DMS53 treated with DMSO at 0.1 percent for 48 hours (cell line): ENCODE results near the gene C1QL2.

Experiments
- DNase-seq: peaks from one replicate; lab custom pipeline; 2025; ENCODE audit not compliant: unreplicated experiment; lab: John Stamatoyannopoulos, UW

C1QL2 gene

DNA sequence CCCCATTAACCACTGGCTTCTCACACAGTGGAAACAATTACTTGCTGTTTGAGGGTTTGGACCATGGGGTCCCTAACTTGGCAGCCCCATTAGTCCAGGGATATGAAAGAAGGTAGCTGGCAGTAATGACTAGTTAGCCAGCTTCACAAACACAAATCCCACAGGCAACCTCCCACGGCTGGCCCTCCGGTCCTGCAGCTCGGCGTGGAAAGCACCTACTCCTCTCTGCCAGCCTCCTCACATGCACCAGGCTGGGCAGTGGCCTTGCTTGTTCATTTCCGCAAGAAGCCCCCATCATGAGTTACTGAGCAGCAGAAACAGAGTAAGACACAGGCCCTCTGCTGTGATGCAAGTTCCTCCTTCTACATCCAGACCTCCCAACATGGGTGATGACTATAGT lies 13.7 kb downstream of the C1QL2 start:
- DNase-seq, result no peak

DNA sequence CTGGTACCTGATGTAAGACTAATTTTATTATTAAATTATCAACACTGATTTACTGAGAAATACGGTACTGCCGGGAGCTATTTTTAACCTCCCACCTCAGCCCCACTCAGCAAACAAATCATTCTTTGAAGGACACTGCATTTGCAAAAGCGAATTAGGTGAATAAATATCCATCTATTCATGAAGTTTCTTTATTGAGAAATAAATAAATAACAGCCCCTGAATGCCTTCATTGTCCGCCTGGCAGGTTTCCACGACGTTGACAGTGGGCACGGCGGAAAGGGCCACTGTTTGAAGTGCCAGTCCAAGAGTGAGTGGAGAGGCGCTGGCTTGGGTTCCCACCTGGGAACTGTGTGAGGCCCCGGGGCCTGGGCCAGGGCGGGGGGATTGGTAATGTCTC lies 15.7 kb downstream of the C1QL2 start:
- DNase-seq, result no peak

DNA sequence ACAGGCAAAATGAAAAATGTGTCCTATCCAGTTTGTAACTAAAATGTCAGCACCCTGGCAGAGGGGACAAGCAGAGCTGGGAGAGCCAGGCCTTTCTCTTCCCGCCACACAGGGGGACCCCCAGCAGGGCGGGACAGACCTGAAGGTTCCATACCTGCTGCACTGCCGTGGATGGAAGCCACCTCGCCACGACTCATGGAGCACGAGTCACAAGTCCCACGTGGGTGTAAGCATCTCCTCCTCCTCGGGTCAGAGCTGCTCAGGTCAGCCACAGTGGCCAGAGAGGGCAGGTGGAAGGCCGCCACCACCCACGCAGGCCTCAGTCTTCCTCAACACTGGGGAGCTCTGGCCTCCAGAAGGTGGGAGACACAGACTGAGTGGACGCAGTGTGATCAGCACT lies 21.0 kb downstream of the C1QL2 start:
- no peak for DNase-seq

DNA sequence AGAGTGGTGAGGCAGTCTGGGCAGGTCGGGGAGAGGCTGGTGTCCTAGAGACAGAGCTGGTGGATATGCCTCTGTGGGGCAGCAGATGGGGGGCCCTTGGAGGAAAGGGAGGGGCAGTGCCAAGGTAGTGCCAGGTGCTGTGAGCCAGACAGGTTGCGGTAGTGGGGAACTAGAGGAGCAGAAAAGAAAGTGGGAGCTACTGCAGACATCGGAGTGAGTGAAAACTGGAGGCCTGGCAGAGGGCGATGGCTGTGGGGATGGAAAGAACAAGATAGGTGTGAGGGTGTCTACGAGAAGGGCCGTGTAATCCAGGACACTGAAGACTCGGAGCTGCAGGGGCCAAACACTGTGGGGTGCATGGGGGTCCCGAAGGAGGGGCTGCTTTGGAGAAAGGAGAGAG lies 21.7 kb downstream of the C1QL2 start:
- DNase-seq, result no peak

DNA sequence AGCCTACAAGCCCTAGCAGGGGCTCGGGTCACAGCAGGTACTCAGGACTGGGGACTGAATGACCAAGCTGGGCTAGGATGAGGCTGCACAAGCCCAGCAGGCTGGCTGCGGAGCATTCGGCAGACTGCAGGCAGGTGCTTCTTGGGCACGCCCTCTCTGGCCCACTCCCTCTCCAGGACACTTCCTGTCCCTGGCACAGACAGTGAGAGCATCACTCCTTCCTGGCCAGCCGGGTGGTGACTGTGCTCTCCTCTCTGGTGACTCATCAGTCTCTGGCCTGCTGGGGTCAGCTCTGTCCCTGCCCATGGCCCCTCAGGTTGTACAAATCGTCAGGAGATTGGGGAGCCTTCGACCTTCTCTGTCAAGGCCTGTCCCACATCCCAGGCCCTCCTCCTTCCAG lies 22.5 kb downstream of the C1QL2 start:
- DNase-seq, result peak; percentile 29

DNA sequence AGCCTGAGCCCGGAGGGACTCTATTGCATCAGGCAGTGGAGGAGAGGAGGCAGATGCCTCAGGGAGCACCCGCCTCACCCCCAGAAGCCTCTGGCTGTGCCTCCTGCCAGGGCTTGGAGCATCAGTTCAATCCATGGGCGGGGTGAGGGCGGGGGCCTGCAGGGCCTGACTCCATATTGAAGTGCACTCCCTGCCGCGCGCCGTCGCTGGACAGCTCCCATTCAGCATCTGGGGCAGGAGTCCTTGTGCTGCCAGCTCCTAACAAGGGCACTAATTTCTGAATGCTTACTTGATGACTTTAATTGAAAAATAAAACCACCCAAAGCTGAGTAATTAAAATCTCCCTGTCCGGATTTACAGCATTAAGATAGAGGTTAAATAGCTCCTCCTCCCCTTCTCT lies 23.8 kb downstream of the C1QL2 start:
- DNase-seq, result no peak

DNA sequence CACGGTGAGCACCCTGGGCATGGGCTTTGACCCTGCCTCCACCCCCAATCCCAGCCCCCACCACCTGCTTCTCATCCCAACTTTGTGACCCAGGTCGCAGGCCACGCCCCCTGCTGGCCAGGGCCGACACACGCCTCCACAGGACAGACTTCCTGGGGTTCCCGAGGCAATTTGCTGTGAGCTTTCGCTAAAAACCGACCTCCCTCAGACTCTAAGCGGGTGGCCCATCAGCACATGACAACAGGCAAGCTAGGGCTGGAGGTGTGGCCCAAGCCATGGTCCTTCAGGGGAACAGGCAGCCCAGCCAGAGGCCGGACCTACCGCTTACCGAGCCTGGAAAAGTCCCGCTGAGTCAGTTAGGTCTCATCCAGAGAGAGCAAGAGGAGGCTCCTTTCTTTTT lies 31.9 kb downstream of the C1QL2 start:
- DNase-seq, result no peak

DNA sequence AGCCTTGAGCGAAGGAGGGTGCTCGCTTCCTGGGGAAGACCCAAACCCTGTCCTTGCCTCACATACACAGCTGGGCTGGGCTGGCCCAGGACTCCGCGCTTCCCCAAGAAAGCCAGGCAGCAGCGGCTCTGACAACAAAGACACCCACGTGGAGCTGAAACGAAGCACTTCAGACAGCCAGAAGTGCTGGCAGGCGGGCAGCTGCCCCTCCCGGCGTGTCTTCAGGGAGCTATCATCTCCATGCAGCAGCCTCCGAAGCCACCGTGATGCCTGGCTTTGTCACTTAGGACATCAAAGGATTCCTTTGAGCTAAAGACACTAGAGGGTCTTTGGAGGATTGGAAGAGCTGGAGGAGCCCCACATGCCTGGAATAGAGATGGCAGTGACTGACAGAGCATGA lies 35.2 kb downstream of the C1QL2 start:
- DNase-seq, result no peak

DNA sequence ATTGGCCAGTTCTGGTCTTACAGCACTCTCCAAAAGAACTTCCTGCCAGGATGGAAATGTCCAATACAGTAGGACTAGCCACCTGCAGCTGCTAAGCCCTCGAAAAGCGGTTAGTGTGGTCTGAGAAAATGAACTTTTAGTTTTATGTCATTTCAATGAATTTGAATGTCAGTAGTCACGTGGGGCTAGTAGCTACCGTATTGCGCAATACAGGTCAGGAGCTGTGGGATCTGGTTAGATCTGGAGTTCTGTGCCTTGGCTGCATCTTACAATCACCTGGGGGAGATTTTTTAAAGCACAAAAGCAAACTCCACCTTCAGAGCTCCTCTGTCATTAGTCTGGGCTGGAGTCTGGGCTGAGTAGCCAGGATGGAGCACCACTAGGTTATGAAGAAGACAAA lies 35.9 kb downstream of the C1QL2 start:
- no peak for DNase-seq

DNA sequence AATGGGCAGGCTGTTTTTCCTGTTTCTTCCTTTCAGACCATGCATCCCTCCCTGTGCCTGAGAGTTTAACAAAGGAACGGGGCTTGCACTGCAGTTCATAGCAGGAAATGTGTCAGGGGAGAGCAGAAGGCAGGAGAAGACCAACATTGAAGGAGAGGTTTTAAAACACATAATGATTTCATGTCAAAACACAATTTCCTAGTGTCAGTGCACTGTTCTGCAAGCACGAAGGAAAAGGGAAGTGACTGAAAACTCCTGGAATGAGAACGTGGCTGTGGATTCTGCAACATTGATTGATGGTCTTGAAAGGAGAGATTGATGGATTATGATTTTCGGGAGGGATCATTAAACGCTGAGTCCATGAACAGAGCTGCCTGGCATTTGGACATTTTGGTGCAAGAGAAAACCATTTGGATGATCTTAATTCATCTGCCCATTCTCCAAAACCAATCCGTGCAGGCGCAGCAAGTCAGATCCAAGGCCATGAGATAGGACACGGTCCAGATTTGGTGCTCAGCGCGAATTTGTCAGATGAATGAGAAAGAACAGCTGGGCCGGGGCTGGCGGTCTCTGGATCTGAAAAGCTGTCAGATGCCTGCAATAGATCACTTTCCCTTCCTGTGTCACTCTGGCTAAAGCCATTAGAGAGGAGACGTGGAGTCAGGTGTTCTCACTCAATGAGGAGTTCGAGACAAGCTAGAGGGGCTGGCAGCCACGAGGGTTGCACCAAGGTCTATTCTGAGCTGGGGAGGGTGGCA lies 38.4 kb downstream of the C1QL2 start:
- DNase-seq, result no peak

DNA sequence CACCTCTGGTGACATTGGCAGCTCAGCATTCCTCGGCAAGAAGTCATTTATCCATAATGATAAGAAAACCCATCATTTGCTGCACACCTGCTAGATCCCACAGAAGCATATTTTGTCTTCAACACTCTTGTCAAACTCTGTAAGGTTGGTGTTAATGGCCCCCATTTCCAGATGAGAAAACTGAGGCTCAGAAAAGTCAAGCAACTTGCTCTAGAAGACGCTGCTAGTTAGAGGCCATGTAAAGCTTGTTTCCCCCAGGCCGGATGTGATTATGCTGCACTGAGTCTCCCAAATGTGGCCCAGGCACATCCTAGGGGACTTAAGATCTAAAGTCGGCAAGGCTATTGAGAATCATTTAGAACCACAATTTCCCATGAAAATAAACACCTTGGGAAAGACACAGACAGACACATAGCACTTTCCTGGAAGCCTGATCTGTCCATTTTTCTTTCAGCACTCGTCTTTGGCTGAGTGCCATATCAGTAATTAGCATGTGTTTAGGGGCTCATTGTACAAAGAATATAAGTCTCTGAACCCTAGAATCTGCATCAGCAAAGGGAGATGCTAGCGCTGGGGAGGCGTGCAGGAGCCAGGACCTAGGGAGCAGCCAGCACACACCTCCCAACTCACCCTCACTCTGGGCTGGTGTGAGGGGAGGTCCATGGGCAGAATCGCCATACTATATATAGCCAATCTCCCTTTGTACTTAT lies 39.3 kb downstream of the C1QL2 start:
- no peak for DNase-seq

DNA sequence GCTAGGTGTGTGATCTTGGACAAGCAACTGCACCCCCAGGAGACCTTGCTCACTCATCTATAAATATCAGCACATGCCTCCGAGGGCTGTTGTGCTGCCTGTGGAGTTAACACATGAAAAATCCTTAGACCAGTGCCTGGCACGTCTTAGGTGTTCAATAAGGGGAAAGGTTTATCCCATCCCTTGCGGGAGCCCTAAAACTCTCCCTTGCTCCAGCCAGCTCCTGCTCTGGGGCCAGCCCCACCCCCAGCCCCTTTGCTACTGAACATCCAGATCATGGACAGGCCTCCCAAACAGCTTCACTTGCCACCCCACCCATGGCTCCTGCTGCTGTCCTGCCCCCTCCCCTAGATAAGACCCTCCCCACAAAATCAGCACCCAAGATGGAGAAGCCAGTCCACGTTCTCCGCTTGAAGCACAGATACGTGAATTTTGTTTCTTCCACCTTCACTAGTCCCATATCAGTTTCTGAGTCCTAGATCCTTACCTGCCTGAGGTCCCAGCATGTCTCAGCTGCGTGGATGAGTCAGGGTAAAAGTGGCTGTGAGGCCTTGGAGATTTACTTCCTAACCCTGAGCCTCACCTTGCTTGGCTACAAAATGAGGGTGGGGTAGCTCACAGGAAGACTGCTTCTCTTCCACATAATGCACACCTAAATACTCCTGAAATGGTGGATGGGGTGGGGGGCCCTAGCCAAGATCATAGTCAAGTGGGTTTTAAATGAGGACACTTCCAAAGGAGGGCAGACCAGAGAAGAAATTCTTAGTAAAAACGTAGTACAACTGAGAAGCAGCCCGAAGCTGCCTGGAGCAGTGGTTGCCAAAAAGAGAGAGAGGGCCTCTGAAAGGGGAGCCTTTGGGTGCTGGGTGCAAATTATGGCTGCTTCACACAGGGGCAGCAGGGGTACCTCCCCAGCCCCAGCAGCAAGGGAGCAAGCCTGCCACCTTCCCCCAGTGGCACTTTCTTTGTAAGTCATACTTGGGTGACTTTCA lies 40.4 kb downstream of the C1QL2 start:
- no peak for DNase-seq

DNA sequence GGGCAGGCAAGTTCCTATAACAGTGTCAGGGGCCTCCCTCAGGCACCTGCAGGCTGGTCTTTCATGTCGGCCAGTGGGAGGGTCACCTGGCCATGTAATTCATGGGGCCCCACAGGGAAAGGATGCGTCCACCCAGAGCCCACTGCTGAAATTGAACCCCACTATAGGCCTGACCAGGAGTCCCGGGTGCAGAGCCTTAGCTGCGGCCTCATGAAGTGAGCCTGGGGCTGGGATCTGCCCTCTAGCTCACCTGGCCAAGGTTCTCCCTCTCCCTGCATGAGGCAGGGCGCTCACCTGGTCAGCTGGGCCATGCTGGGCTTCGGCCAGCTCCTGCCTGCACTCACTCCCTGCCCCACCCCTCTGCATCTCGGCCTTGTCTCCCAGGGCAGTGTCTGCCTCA lies 41.1 kb downstream of the C1QL2 start:
- DNase-seq, result no peak

DNA sequence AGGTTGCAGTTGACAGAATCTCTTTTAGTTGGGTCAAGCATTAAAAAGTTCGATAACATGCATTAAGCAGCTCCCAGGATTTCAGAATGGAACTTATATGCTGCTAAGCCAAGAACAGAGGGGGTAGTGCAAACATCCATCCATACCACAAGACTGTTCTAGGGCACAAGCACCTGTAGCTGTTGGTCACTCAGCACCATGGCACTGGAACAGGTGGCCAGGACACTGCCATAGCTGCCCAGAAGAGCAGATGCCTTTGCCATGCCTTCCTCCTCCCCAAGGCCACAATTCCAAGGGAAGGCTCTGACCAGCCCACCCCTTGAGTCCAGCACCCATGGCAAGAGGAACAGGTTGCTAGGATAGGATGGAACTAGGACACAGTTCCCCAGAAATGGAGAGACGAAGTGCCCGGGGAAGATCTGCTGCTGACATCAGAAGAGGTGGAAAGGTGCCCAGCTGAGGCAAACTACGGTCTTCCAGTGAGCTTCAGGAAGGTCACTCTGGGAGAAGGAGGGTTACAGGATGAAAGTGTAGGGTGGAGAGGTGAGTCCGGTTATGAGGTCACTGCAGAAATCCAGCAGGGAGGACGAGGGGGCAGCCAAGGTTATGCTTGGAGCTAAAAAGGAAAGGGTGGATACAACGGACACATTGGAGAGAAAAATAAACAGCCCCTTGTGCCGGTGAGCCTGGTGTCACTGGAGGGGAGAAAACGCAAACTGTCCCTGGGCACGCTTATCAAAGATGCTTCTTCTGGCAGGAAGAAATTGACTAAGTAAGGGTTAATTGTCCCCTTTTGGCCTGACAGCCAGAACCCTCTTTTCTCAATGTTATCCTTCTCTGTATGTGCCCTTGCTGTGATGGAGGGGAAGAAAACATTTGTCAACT lies 41.9 kb downstream of the C1QL2 start:
- no peak for DNase-seq

DNA sequence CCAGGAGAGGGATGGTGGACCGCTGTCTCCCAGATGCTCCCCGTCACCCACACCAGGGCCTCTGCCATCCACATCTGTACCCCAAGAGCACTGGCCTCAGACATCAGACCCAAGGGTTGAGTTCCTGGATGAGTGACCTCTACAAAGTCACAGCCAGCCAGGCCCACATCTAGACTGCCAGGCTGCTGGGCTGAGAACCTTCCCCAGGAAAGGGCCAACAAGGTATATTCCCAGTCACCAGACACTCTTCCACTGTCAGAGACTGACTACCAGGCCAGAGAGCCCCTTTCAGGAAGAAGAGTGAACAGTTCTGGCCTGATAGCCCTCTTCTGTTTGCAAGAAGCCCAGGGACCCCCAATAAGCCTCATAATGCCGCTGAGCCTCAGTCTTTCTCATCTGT lies 44.3 kb downstream of the C1QL2 start:
- no peak for DNase-seq

DNA sequence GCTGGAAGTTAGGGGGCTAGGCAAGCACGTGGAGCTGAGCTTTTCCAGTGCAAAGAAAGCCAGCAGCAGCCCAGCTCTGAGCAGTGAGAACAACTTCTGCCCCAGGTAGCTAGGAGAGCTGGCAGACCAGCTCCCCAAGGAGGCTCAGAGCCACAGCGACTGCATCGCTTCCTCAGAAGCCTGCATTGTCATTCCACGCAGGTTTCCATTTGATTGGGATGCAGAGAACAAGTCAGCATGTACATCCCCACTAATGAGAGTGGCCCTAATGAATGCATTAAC lies 45.1 kb downstream of the C1QL2 start:
- DNase-seq, result no peak

DNA sequence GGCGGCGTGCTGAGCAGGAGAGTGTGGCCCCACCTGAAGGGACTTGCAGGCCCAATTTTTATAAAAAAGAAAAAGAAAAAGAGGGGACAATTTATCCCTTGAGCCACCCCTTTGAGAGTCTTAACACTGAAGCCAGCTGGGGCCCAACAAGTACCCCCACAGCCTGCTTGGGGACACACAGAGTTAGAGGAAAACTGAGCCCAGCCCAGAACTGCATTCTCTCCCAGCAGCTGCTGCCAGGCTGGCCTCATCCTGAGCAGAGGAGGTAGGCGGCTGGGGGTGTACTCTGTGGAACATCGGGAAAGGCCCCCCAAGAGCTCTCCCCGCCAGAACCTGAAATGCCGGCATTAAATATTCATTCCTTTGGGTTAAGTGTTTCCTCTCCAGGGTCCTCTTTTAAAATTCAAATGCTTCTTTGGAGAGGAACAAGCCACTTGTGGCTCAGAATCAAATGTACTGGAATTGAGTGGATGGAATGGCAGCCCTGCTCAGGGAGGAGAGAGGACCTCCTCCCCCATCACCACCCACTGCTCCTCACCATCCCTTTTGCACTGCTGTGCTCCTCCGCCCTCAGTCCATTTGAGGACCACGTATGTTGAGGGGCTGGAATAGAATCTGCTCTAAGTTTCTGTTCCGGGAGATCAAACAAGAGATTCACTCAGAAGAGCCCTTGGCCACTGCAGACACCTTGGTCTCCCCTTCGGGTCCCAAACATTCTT lies 45.6 kb downstream of the C1QL2 start:
- no peak for DNase-seq

DNA sequence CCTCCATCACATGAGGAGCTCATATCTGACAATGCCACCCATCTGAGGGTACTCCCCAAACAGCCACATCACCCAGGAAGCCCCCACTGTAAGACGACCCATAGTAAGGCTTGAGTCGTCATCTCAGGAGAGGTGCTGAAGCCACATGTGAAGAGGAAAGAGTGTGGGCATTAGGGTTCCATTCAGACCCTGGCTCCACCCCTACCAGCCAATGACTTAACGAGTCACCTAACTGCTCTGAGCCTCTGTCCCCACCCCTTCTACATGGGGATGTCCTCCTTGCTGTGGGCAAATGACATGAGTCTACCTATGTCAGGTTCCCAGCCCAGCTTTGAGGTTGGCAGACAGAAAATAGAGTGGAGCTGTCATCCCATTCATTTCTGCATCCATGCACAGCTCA lies 46.3 kb downstream of the C1QL2 start:
- no peak for DNase-seq

DNA sequence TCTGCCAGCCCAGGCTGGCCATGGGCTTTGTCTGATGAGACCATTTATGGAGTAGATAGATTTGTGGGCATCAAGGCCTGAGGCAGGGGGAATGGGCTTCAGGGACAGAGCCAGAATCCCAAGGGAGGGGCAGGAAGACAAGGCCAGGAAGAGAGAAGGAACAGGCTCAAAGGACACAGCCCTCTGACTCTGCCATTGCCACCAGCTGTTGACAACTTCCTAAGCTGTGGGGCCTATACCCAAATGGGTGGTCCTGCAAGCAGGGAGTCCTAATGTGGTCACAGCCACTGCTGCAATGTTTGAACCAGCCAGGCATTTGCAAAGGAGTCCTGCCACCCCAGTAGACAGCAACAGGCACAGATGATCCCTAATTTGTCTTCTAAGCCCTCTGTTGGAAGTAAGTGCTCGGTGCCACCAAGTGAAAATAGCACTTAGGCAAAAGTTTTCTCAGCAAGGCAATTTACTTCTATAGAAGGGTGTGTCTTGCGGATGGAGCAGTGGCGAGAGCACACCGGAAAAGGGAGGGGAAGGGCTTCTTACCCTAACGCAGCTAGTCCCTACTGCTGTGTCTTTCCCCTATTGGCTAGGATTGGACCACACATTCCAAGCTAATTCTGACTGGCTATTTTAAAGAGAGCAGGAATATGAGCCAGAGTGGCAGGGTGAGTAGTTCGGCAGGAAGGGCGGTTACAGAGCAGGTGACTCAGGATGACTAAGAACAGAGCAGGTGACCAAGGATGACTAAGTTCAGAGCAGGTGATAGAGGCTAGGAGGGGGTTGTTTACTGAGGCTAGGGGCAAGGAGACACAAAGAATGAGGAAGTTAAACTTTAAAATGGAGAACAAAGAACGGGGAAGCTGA lies 47.2 kb downstream of the C1QL2 start:
- no peak for DNase-seq
